ENCODE measurements around the gene GAS2L1.

DNA sequence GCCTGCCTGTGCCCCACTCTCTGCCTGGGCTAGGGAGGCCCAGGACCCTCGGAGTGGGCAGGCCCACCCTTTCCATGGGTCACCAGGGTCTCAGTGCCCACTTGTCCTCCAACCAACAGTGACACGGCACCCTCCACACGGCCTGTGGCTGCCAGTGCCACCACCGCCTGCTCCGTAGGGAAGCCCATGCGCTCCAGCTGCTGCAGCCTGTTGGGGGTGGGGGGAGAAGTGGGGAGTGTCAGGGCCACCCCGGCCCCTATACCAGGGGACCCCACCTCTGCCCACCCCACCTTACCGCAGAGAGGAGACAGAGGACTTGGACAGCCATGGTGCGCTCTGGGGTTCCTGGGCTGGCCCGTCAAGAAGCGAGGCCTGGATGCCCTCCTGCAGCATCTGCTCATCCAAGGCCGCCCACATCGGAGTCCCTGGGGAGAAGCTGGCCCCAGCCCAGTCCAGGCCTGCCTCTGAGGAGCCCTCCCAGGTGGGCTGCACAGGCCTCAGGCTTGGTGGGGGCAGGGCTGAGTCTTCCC lies 46.4 kb upstream of the GAS2L1 start:
- TF ChIP-seq POLR2AphosphoS5 (IDR thresholded peaks at IDR 0.05; ENCODE audit: low read depth, low read length) = no peak
- TF ChIP-seq POLR2A (IDR thresholded peaks at IDR 0.05; ENCODE audit: low read depth, low read length) = no peak
- TF ChIP-seq TAF1 (IDR thresholded peaks at IDR 0.05; ENCODE audit: borderline replicate concordance, low read depth, low read length) = no peak

Measured in GM12892 (cell line).